NCI-H1694 (cell line): ENCODE measurements around the gene SMARCD1.

ENCODE experiments used
- DNase-seq: peaks from one replicate; lab custom pipeline; 2025; lab: John Stamatoyannopoulos, UW

The SMARCD1 gene

DNA sequence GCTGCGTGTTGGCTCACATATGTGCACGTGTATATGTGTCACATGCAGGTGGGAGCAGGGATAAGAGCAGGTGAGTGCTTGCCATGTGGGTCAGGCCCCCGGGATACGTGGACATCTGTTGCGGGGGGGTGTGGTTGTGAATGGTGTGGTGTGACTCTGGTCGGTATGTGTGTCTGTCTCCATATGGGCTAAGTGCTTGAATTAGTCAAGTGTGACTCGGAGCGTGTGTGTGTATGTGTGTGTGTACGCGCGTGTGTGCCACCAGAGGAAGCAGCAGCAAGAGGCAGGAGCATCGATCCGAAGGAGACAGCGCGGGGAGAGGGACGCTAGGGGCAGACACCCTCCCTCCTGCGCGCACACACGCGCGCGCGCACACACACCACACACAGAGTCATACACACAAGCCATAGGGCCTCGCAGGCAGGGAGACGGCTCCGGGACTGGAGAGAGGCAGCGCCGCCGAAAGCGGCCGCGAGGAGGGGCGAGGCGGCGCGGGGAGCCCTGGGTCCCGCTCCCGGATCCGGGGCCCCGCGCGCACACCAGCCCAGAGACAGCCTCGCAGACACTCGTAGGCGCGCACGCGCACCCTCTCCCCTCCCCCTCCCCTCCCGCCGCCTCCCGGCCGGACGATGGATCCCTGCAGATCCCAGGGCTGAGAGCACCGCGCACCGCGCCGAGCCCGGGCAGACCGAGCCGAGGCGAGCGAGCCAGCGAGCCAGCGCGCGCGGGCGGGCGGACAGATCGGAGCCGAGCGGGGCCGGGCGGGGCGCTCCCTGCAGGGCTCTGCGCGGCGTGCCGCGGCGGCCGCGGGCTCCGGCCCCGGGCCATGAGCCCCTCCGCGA lies 27.9 kb upstream of the SMARCD1 start, which contains the start of gene ASIC1:
ASIC1 (plus strand) TSS at position 597 of the 842 bp plus-strand sequence. CDS start 1,171 bp downstream, outside the sequence.
- DNase-seq = no peak

GRCh38 chr12:50057896-50058670 lies 27.1 kb upstream of the SMARCD1 start:
- DNase-seq = no peak

DNA sequence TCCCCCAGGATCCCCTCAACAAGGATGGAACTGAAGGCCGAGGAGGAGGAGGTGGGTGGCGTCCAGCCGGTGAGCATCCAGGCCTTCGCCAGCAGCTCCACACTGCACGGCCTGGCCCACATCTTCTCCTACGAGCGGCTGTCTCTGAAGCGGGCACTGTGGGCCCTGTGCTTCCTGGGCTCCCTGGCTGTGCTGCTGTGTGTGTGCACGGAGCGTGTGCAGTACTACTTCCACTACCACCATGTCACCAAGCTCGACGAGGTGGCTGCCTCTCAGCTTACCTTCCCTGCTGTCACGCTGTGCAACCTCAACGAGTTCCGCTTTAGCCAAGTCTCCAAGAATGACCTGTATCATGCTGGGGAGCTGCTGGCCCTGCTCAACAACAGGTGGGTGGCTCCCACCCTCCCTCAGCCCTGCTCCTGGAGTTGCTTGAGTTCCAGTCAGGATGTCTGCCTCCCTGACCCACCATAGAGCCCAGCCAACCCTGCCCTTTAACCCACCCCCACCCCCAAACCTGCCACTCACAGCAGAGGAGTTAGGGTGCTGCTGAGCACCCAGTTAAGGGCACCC lies 26.3 kb upstream of the SMARCD1 start:
- no peak for DNase-seq

- no peak for DNase-seq
Observed at GRCh38 chr12:50059440-50060119, 25.6 kb upstream of the SMARCD1 start.

DNA sequence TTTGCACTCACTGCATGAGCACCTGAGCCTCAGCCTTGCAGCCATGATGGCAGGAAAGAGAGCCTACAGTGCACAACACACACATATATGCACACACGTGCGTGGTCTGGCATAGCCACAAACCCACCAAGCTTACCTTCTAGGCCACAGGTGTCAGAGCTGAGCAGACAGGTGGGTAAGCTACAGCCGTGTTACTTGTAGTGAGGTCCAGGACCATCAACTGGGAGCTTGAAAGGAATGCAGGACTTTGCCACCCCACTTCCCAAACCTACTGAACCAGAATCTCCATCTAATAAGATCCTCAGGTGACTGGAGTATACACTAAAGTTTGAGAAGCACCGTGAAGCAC lies 25.0 kb upstream of the SMARCD1 start:
- no peak for DNase-seq

- DNase-seq = no peak
Observed at GRCh38 chr12:50061171-50061570, 24.0 kb upstream of the SMARCD1 start.

- DNase-seq = no peak
Observed at GRCh38 chr12:50061946-50062686, 23.0 kb upstream of the SMARCD1 start.

GRCh38 chr12:50062728-50063460 lies 22.2 kb upstream of the SMARCD1 start:
- DNase-seq = peak; percentile 16

- no peak for DNase-seq
Observed at GRCh38 chr12:50065726-50066310, 19.3 kb upstream of the SMARCD1 start.

GRCh38 chr12:50066402-50066801 lies 18.7 kb upstream of the SMARCD1 start:
- DNase-seq = no peak

GRCh38 chr12:50069069-50069468 lies 16.1 kb upstream of the SMARCD1 start:
- DNase-seq = no peak

- DNase-seq = no peak
Observed at GRCh38 chr12:50069539-50069938, 15.6 kb upstream of the SMARCD1 start.

- DNase-seq = peak; percentile 48
Observed at GRCh38 chr12:50070314-50071060, 14.7 kb upstream of the SMARCD1 start.

GRCh38 chr12:50072198-50072907 lies 12.8 kb upstream of the SMARCD1 start:
- DNase-seq = no peak

DNA sequence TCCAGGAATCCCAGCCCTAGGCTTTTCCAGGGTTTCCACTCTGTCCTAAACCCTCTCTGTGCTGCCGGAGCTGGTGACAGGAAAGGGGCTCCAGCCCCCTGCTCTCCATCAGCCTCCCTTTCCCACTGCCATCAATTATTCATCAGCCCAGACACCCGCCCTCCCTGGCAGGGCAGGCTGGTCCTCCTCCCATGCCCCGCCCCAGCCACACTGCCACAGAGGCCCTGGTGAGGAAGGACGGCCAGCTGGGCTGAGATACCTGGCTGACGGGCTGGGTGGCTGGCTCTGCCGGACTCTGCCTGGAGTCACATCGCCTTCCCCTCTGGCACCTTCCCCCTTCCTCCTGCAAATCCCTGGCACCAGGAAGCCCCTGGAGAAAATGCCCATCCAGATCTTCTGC lies 11.9 kb upstream of the SMARCD1 start:
- DNase-seq = no peak

DNA sequence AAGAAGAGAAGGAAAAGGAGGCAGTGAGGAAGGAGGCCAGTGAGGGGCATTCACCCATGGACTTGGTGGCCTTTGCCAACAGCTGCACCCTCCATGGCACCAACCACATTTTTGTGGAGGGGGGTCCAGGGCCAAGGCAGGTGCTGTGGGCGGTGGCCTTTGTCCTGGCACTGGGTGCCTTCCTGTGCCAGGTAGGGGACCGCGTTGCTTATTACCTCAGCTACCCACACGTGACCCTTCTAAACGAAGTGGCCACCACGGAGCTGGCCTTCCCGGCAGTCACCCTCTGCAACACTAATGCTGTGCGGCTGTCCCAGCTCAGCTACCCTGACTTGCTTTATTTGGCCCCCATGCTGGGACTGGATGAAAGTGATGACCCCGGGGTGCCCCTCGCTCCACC lies 11.4 kb upstream of the SMARCD1 start:
- DNase-seq = no peak

DNA sequence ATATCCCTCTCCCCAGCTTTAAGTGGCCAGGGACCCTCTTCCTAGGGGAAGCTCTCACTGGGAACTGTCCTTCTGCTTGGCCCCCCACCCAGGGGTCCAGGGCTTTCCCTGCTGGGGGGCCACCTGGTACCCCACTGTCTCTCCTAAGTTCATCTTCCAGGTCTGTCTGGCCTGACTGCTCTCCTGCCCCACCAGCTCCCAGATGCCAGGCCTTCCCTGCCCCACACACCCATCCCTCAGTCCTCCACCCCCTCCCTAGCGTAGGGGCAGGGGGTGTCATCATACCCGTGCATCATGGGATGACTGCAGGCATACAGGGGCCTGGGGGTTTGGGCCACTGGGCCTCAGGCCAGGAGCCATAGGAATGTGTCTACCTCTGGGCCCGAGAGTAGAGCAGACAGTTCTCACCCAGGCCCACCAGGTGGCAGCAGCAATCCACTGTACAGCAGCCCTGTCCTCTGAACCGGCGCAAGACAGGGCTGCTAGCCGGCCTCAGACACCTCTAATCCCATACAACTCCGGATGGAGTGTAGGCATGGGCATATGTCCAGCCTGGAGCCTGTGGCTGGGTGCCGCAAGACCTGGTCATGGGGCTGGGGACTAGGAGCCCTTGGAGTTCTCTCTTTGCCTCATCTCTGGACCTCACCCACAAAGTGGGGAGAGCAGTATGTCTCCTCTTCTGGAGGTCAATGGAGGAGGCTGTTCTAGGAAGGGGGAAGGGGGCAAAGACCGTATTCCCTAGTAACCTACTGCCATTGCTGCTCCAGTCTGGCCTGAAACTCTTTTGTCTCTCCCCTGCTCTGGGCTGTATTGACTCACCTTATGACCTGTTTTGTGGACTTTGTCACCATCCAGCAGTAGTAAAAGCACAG lies 10.0 kb upstream of the SMARCD1 start:
- peak; percentile 46 for DNase-seq

GRCh38 chr12:50075808-50076170 lies 9.4 kb upstream of the SMARCD1 start:
- DNase-seq = no peak
